HL-60/S4 (cell line): ENCODE data around the gene RPN2.

Experiments used
- in situ Hi-C: fragments of 300-500 bp; cut with MboI; formaldehyde crosslinking; loops from 2 replicates; pipeline ENCODE4 v1.14.3; 2022; ENCODE audit warnings: low sequenced_read_pairs

Gene RPN2

DNA sequence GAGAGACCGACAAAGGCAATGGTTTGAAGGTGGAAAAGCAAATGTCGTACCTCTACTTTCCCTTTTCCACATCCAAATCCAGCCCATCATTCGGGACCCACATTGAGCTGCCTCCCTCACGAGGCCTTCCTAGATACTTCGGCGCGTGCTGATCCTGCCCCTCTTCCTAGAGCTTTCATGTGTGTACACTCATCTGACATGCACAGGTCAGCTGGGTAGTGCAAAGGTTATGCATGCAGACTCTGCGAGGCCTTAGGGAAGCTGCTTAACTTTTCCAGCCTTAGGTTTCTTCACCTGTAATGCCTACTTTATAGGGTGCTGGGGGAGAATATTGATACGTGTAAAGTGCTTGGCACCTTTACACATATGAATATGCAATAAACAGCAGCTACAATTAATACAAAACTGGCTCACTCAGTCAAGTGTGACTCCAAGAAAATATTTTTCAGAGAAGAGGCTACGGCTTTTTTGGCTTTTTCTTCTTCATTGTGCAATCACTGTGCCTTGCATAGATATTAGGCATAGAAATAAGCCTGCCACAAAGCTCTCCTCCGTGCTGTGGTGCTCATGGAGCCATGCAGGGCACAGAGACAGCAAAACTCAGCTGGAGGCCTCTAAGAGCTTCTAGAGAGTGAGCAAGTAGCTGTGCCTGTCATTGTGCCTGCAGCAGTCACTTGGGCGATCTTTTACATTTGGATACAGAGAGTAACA, 106.7 kb downstream of the RPN2 start:
- in situ Hi-C loops = no loop called here

DNA sequence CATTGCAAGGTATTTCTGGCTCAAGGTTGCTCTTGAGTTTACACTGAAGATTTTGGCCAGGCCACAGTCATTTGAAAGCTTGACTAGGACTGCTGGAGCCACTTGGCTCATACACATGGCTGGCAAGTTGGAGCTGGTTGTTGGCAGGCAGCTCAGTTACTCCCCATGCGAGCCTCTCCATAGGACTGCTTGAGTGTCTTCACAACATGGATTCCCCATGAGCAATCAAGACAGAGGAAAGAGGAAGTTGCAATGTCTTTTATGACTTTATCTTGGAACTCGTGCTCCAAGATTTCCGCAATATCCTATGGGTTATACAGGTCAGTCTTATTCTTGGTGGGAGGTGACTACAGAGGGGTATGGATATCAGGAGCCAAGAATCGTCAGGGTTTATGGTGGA, 109.0 kb downstream of the RPN2 start:
- in situ Hi-C loops = no loop called here

DNA sequence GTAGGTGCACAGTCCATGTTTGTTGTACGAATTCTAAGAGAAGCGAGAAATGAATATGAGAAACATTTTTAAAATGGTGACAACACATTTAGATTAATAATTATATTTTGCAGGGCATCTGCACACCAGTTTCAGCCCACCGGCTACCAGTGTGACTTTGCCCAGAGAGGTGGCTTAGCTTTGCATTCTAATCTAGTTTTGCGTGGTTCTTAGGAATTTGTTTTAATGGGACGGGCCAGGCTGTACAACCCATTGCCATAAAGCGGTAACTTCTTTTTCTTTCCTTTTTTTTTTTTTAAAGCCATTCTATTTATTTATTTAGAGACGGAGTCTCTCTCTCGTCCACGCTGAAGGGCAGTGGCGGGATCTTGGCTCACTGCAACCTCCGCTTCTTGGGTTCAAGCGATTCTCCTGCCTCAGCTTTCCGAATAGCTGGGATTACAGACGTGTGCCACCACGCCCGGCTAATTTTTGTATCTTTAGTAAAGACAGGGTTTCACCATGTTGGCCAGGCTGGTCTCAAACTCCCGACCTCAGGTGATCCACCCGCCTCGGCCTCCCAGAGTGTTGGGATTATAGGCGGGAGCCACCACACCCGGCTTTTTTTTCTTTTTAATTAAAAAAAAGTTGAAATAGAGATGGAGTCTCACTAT, 111.2 kb downstream of the RPN2 start:
- in situ Hi-C loops = no loop called here
